Neural progenitor cell (in vitro differentiated cells): Measurements from ENCODE around the gene VAPA.

Experiments used
- EZH2 ChIP-seq: fragments of 200-600 bp; sonication (generic); IDR thresholded peaks from 2 replicates; pipeline ENCODE4 v1.6.1; 2017; ENCODE audit warnings: antibody characterized with exemption, mild to moderate bottlenecking, moderate library complexity
- EZH2phosphoT487 ChIP-seq: fragments of 200-600 bp; sonication (generic); IDR thresholded peaks from 2 replicates; pipeline ENCODE4 v1.6.1; 2017; ENCODE audit warnings: antibody characterized with exemption
- TF ChIP-seq, protein P1 (sequence below): fragments of 200-600 bp; sonication (generic); IDR thresholded peaks from 2 replicates; pipeline ENCODE4 v1.5.1; 2017; ENCODE audit warnings: antibody characterized with exemption, mild to moderate bottlenecking

DNA sequence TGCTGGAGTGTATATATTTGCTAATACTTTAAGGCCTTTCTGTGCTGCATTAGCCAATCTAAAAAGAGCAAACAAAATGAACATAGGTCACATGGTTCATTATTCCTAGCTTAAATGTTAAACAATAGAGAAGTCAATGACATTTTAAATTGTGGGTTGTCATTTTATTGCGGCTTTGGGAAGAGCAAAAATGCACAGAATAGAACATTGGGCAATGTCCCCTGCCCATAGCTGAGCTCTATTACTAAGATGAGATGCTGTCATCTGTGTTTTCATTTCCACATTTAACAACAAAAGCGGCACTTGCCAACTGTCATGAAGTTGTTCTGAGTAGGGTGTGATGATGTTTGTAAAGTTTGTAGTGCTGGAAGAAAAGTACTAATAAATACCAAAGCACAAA, 3.2 kb upstream of the VAPA start:
- TF ChIP-seq, protein P1, sequence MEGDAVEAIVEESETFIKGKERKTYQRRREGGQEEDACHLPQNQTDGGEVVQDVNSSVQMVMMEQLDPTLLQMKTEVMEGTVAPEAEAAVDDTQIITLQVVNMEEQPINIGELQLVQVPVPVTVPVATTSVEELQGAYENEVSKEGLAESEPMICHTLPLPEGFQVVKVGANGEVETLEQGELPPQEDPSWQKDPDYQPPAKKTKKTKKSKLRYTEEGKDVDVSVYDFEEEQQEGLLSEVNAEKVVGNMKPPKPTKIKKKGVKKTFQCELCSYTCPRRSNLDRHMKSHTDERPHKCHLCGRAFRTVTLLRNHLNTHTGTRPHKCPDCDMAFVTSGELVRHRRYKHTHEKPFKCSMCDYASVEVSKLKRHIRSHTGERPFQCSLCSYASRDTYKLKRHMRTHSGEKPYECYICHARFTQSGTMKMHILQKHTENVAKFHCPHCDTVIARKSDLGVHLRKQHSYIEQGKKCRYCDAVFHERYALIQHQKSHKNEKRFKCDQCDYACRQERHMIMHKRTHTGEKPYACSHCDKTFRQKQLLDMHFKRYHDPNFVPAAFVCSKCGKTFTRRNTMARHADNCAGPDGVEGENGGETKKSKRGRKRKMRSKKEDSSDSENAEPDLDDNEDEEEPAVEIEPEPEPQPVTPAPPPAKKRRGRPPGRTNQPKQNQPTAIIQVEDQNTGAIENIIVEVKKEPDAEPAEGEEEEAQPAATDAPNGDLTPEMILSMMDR, result no peak
- TF ChIP-seq EZH2, result no peak
- TF ChIP-seq EZH2phosphoT487, result no peak
